GM21723 (cell line): Measurements from ENCODE around the gene SETD6.
A peak's percentile ranks its signal among the peaks of the same experiment; 100 is the strongest.

Experiments
- ATAC-seq: cut with Tn5 transposase; IDR thresholded peaks from one replicate; pipeline ENCODE4 v1.9.1; 2021; ENCODE audit warnings: mild to moderate bottlenecking, moderate library complexity; ENCODE audit not compliant: unreplicated experiment

SETD6 gene

DNA sequence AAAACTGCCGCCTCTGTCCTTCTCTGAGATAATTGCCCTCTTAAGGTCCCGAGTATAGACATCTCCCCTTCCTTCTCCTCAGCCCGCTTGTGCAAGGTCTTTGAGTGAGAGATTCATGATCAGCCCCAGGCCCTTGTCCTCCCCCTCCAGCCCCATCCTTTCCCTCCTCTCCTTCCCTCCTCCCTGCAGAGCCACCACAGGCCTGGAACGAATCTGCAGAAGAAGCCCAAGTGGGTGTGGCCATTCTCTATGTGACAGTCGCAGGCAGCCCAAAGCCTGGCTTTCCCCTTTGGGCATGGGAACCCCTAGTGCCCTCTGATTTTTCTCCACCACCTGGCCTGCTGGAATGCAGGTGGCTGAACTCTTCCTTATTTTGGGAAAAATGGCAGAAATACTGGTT lies 22.6 kb upstream of the SETD6 start:
- ATAC-seq: no peak

DNA sequence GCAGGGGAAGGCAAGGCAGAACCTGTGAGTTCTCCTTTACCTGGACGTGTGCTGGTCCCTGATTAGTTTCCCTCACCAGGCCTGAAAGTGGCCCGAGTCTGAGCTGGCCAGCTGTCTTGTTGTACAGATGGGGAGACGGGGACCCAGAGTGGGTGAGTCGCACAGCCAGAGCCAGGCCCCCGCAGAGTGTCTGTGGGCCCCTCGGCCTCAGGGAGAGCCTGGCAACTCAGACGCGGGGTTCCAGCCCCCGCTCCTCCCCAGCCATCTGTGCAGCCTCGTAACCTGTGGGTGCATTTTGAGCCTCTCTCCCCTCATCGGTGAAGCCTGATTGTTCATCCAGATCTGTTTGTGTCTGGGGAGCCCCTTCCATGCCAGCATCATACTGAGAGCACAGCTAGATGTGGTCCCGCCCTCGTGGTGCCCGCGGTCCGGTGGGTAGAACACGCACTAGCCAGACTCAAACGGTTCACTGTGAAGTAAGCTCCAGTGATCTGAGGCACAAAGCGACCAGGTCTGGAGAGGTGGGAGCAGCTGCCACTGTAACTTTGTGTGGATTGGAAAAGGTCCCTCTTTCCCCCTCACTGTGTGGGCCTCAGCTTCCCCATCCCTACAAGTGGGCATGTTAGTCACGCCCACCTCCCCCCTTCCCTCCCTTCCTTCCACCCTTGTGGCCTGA lies 21.4 kb upstream of the SETD6 start:
- ATAC-seq: no peak

DNA sequence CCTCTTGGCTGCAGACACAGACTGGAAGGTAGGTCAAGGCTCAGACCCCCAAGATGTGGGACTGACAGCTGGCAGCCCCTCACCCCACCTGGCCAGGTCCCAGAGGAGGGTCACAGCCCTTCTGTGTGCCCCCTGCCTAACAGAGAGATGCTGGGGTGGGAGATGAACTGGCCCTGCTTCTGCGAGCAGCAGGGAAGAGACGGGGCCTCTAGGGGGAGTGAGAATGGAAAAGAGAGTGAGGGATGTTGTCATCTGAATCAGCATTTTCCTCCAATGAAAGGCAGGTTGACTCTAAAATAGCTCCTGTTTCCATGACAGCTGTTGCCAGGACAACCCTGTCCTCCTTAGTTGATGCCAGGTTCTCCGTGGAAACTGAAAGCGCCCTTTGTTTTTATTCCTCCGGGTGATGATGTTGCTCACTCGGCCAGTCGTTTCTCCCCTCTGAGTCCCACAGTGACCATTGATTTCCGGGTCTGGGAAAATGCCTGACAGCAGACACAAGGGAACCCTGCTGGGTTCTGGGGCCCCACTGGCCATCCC lies 20.3 kb upstream of the SETD6 start:
- ATAC-seq: peak; percentile 52

DNA sequence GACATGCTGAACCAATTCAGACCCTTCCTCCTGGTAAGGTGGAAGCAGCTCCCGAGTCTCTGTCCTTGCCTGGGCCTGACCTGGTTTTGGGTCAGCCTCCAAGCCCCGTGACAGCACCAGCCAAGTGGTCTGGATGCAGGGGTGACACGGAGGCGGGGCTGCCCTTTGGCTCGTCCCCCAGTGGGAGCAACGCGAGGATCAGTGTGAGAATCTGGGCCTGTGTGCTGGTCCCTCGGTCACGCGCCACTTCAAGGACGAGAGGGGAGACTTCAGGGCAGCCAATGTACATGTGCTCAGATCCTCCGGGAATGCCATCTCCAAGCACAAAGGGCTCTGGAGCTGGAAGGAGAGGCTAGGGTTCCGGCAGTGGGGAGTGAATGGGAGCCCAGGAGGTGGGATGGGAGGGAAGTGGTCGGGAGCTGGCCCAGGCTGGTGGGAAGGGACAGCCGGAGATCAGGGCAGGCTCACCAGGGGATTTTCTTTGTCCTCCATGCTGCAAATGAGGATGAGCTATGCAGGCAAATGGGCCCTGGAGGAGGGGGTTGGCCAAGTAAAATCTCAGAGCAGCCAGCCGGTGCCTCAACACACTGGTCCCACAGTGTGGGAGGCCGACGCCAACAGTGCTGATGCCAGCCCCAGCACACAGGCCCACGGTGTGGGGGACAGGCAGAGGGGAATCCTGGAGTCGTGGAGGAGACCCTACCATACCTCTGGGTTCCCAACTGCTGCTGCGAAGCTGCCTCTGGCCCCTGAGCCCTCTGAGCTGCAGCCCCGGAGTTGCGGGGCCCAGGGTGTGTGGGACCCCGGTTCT lies 19.6 kb upstream of the SETD6 start:
- ATAC-seq: no peak

DNA sequence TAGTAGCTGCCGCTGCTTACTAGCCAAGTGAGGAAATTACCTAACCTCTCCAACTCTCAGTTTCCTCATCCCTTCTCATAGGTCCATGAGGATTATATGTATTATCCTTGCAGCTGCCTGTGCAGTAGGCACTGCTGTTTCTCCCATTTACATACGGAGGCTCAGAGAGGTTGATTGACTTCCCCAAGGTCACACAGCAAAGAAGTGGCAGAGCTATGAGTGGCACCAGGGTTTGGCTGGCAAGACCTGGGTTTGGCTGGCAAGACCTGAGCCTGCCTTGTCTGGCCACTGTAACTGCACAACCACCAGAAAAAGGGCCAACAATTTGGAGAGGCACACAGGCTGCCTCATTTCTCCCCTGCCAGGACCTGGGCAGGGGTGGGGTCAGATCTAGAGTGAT lies 17.8 kb upstream of the SETD6 start:
- ATAC-seq: no peak

DNA sequence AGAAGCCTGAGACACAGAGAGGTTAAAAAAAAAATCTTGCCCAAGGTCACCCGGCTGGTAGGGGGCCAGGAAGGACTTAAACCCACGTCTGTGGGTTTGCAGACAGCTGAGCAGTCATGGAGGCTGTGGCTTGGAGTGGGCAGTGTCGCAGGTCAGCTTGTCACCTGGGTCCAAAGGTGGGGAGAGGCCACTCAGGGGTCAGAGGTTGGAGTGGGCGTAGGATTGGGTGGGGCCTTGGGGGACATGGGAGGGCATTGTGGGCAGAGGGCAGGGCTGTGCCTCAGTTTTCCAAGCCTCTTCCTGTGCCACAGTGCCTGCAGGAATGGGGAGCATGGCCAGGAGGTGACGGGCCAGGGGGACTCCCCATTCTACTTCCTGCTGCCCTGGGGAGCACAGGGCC lies 17.4 kb upstream of the SETD6 start:
- ATAC-seq: no peak

DNA sequence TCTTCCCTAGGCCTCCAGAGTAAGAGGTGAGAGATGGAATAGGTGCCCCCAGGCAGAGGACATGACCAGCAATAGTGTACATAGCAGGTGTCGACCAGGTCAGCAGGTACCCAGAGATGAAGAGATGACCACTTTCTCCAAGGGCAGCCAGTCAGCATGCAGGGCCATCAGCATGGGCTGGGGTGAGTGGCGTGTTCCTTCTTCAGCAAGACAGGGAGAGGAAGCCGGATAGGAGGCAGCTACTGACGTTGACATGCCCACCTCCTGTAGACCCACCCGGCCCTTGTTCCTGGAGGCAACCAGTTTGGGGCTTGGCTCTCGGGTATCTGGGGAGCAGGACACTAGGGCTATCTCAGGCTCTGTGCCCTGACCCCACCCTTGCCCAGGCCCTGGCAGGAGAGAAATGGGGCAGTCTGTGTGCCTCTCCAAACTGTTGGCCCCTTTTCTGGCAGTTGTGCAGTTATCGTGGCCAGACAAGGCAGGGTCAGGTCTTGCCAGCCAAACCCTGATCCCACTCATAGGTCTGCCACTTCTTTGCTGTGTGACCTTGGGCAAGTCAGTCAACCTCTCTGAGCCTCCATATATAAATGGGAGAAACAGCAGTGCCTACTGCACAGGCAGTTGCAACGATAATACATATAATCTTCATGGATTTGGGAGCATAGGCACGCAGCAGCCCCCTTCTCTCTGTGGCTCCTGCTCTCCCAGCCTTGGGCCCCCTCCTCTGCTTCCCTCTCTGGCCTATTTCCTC lies 16.8 kb upstream of the SETD6 start:
- no peak for ATAC-seq

DNA sequence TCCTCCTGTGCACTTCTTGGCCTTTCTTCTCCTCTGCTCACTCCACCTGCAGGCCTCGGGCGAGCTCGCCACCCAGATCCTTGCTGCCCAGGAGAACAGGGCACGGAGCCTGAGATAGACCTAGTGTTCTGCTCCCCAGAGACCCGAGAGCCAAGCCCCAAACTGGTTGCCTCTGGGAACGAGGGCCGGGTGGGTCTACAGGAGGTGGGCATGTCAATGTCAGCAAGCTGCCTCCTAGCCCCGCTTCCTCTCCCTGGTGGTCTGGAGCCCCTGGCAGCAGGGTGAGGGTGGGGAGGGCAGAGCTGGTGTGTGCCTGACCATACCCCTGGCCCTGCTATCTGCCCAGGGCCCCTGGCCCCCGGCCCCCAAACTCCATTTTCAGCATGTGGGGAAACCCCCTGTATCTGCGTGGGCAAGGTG lies 16.2 kb upstream of the SETD6 start:
- ATAC-seq: no peak

DNA sequence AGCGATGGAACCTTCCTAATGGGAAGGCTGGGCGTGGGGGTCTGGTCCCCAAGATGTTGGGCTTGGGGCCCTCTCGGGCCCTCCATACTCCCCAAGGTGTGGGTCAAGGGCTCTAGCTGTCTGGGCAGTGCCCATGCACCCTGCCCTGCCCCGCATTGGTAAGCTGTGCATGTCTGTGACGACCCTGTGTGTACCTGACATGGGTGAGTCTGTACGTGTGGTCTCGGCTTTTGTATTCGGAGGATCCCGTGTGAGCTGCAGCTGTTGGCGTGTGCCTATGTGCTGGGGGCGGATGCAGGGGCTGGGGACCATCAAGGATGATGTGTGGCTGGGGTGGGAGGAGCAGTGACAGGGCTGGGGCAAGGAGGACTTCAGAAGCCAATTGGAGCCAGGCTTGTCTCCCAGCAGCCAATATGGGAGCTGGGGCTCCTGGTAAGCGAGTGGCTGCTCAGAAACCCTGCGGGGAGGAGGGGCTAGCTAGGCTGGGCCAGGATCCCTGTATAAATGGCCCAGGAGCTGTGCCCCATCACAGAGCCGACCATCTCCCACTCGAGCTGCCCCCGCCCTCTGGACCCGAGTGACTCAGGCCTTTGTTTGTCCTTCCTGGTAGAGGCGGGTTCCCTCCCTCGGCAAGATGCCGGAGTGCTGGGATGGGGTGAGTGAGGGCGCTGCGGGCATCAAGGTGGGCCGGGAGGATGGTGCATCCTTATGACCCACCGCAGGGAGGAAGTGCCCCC lies 15.5 kb upstream of the SETD6 start, which contains the start of gene NDRG4:
Gene NDRG4 (plus strand): TSS at position 529 of the 737 bp plus-strand sequence. CDS start 106 bp downstream, at position 635.
- ATAC-seq: peak; percentile 53

DNA sequence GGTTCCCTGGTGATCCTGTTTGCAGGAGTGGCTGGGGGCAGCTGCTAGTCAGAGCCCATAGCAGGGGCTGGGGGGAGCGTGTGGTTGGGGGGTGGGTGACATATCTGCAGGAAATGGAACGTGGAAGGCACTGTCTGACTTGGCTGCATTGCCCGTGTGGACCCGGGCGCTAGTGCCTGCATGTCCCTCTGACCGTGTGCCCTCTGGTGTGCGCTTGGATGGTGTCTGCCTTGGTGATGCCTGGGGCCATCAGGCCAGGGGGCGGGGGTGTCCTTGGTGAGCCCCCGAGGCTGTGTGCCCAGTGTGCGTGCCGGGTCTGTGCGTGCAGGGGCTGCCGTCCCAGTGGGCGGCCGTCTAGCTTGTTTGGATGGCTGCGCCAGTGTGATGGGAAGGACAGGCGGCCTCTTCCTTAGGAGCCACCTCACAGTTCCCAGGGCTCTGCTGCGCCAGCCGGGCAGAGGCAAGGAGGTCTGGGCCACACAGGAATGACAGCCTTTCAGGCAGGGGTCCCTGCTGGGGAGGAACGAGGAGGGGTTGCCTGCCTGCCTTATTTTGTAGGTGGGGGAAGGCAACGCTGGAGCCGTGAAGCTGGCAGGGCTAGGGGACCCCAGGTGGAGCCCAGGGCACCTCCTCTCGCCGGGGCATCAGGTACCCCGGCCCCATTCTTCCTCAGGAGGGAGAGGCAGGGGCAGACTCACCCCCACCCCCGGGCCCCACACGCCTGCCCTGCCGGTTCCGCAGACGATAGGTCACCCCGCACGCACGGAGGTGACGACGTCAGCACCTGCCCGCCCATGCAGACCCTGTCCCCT lies 14.7 kb upstream of the SETD6 start:
- ATAC-seq: no peak

DNA sequence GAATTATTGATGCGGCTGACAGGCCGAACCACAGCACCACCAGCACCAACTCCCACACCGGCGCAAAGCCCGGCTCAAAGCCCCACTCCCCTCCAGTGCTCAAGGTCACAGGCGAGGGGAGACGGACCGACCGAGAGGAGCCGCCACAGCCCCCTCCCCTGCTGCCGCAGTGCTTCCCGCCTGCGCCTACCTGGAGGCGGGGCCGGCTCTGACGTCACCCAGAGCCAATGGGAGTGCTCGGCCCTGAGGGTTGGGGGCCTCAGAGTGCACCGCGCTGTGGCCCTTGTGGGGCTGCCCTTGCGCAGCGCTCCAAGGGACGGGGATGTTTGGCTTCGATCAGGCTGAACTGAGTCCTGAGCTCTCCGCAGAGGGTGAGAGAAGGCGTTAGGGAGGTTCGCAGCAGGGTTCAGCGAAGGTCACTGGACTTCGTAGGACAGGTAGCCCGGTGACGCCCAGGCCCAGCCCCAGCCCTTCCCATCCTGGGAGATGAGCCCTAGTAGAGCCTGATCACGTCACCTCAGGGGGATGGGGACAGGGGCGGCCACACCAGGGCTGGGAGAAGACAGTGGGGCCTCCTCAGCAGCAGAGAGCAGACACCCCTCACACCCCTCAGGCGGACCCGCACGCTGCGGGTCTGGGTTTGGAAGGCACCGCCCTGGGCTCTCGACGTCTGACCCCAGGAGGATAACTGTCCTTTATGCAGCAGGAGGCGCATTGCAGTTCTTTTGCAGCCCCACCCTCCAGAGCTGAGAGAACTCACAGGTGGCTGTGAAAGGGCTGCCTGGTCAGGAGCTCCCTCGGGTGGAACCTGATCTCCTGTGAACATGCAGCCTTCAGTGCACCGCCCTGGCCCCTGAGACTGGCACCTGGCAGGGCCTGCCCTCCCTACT lies 13.8 kb upstream of the SETD6 start:
- ATAC-seq: no peak

DNA sequence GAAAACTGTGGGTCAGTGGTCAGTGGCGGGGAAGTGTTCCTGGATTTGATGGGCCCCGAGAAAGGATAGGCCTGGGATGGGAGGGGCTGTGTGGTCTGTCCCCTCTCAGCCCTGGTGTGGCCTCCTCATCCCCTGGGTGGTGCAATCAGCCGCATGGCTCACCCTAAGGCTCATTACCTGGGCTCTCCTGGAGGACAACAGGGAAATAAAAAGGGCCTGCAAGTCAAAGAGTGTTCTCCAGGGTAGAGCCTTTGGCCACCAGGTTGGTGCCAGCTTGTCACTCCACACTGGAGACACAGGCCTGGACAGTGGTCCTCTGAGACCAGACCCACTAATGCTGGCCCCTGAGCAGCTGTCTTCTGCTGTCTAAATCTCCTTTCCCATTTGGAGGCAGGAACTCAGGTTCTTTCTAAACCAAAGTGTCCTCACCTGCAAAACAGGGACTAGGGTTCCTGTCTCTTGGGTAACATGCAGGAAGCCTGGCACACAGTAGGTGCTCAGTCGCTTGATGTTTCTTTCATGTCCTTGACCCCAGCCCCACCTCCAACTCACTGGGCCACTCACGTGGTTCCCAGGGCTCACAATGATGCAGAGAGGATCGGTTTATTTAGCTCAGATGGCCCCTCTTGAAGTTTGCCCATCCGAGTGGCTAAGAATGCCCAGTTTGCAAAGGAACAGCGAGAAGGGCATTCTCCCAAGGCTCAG lies 12.9 kb upstream of the SETD6 start:
- ATAC-seq: no peak

DNA sequence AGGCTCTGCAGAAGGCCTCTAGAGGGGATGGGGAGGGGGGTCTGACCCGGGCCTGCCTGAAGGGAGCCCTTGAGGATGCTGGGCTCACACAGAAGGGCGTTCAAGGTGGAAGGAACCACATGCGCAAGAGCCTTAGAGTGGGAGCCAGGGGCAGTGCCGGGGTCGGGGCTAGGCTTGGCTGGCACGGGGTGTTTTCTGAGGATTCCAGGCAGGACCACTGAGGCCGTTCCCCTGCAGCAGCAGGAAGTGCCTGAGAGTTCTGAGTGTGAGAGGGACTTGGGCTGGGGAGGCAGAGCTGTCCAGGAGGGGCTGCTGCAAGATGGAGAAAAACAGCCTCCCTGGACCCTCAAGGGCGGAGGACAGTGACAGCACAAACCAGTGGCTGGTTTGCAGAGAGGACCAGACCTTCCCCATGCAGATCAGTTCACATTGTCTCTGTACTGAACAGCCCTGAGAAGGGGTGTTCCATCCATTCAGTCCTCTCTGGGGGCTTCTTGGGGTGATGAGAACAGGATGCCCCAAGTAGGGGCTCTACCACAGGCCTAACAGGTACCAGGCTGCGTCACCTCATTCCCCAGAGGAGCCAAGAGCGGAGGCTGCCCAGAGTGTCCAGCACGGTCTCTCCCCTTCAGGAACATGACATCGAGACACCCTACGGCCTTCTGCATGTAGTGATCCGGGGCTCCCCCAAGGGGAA lies 12.0 kb upstream of the SETD6 start:
- ATAC-seq: no peak

DNA sequence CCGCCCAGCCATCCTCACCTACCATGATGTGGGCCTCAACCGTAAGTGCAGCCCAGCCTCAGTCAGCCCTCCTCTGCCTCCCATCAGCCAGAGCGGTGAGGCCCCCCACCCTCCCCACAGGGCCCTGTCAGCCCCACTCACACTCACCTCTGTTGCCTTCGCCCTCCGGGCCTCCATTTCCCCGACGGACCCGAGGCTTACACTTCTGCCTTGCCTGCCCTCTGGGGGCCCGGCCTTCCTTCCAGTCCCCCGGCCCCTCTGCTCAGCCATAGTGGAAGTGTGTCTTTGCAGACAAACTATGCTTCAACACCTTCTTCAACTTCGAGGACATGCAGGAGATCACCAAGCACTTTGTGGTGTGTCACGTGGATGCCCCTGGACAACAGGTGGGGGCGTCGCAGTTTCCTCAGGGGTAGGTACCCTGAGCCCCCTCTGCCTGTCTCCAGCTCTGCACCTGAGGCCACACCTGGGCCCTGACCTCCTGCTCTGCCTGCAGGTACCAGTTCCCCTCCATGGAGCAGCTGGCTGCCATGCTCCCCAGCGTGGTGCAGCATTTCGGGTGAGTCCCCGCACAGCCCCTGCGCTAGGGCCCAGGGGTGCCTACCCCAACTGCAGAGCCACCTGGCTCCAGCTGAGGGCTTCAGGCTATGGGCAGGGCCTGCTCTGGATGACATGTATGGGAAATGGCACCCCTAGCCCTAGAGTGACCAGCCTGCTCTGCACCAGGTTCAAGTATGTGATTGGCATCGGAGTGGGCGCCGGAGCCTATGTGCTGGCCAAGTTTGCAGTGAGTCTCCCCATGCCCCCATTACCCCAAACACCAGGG lies 11.2 kb upstream of the SETD6 start:
- no peak for ATAC-seq

DNA sequence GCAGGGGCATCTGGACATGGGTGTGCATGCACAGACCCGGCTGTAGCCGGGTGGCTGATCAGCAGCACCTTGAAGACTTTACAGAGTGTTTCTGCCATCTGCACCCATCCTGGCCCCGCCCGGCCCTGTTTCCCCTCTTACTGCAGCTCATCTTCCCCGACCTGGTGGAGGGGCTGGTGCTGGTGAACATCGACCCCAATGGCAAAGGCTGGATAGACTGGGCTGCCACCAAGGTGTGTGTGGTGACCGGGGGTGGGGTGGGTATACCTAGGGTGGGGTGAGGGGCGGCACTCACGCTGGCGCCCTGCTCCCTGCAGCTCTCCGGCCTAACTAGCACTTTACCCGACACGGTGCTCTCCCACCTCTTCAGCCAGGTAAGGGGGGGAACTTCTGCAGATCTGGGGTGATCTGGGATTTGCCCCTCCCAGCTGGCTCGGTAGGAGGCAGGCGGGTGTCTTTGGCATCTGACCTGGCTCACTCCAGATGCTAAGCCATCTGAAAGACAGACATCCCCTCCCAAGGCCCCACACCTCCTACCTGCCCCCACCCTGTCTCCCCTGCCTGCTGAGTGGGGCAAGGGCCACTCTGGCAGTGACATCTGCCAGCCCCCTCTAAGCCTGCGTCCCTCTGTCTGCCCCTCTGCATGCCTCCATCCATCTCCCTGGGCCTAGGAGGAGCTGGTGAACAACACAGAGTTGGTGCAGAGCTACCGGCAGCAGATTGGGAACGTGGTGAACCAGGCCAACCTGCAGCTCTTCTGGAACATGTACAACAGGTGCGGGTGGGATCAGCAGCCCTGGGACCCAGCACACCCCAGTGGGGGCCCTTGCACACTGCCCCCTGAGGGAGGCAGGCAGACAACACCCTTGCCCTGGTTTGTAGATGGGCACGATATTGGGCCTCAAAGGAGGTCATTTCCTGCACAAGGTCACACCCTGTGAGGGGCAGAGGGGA lies 8.8 kb upstream of the SETD6 start:
- no peak for ATAC-seq
